Activated CD8-positive, alpha-beta memory T cell treated with anti-CD3 and anti-CD28 coated beads, Interleukin-2, amount 10 ng/mL, durations not matched to agents 7 days and 5 days (primary cell): ENCODE data around the gene LRMDA. TPM values are rescaled to one million over a fixed set of nuclear protein-coding genes. Genes with fewer than 3 reads are reported as not detected.

Experiments
- ATAC-seq: fragments of 150-1000 bp; cut with Tn5 transposase; one replicate; pipeline ENCODE4 v1.10.0; 2021; ENCODE audit warnings: moderate library complexity
- CTCF ChIA-PET: fragments of 350-600 bp; sonication (Branson Sonifier 250); formaldehyde crosslinking; loops from one replicate; lab custom pipeline; 2021; ENCODE audit warnings: antibody characterized with exemption; lab: Charles Lee
- DNase-seq: peaks from one replicate; pipeline ENCODE4 v3.0.0-alpha.2; 2020
- H3K27ac Mint-ChIP-seq: one replicate; pipeline ENCODE4 v1.8.0; 2021; ENCODE audit warnings: mild to moderate bottlenecking, mixed read lengths
- H3K27me3 Mint-ChIP-seq: one replicate; pipeline ENCODE4 v1.8.0; 2021; ENCODE audit warnings: mixed read lengths
- H3K36me3 Mint-ChIP-seq: one replicate; pipeline ENCODE4 v1.8.0; 2021; ENCODE audit warnings: mild to moderate bottlenecking, mixed read lengths
- H3K4me1 Mint-ChIP-seq: one replicate; pipeline ENCODE4 v1.8.0; 2021; ENCODE audit warnings: mixed read lengths
- H3K4me3 Mint-ChIP-seq: one replicate; pipeline ENCODE4 v1.8.0; 2021; ENCODE audit warnings: mild to moderate bottlenecking, moderate library complexity, mixed read lengths
- H3K9me3 Mint-ChIP-seq: one replicate; pipeline ENCODE4 v1.8.0; 2022; ENCODE audit warnings: low read depth, mixed read lengths
- total RNA-seq, 2 experiments: library from RNA; stranded (reverse); gene quantifications; one replicate each; pipeline ENCODE4 v1.2.3, GENCODE V29; 2021

The LRMDA gene
- total RNA-seq, 2 experiments from 2014 or later = not detected

DNA sequence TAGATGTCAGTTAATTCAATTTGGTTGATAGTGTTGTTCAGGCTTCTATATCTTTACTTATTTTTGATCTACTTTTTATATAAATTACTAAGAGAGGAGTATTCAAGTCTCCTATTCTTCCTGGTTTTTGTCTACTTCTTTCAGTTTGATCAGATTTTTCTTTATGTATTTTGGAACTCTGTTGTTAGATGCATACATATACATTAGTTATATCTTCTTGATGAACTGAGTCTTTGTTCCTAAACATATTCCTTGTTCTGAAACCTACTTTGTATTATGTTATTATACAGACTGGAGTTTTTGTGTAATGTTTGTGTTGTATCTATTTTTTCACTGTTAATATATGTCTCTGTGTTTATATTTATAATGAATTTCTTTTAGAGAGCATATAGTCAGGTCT, 118.8 kb downstream of the LRMDA start:
- no peaks in the 10 kb centered on the region for H3K36me3 Mint-ChIP-seq
- no peaks in the 10 kb centered on the region for H3K4me1 Mint-ChIP-seq
- CTCF ChIA-PET = no interaction called here
- no peak overlapping the region for H3K4me3 Mint-ChIP-seq
- peaks cover 2% of the 10 kb centered on the region for H3K9me3 Mint-ChIP-seq
- H3K27me3 Mint-ChIP-seq = no peaks in the 10 kb centered on the region
- DNase-seq = no peak
- no peak overlapping the region for H3K27ac Mint-ChIP-seq
- ATAC-seq = no peak

DNA sequence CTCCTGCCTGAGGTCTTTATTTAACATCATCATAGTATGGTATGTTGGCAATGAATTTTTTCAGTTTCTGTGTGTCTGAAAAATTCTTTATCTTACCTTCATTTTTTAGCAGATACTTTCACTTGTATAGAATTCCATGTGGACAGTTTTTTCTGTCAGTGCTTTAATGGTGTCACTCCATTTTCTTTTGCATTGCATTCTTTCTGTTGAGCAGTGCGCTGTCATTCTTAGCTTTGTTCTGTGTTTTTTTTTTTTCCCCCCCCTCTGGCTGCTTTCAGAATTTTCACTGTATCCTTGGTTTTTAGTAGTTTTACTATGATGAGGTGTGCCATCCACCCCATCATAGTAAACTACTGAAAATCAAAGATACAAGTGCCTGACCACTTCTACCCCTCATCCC, 120.7 kb downstream of the LRMDA start:
- Mint-ChIP-seq H3K9me3 (peaks cover 2% of the 10 kb centered on the region), H3K27me3 (no peaks in the 10 kb centered on the region), H3K4me3 (no peak overlapping the region), H3K4me1 (no peaks in the 10 kb centered on the region), H3K36me3 (no peaks in the 10 kb centered on the region), H3K27ac (no peak overlapping the region)
- ATAC-seq (no peak), DNase-seq (no peak)
- CTCF ChIA-PET = no interaction called here

DNA sequence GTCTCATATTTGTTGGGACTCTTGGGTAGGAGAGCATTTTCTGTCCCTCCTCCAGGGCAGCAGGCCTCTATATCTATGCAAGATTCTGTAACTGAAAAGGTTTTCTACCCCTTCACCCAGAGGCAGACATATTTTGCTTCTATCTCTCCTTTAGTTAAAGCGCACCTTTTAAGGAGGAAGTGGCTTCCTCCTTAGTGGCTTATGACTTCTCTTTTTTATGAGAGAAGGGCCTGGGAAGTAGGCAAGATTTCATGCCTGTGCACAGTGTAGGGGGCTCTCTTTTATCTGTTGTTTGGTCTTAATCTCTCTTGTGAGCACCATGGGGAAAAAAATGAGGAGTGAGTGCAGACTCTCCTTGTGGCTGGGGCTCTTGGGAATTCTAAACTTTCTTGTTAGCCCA, 122.1 kb downstream of the LRMDA start:
- Mint-ChIP-seq H3K4me1 (no peaks in the 10 kb centered on the region), H3K36me3 (no peaks in the 10 kb centered on the region), H3K27me3 (no peaks in the 10 kb centered on the region), H3K9me3 (peaks cover 2% of the 10 kb centered on the region), H3K4me3 (no peak overlapping the region), H3K27ac (no peak overlapping the region)
- DNase-seq = no peak
- no peak for ATAC-seq
- CTCF ChIA-PET = no interaction called here

DNA sequence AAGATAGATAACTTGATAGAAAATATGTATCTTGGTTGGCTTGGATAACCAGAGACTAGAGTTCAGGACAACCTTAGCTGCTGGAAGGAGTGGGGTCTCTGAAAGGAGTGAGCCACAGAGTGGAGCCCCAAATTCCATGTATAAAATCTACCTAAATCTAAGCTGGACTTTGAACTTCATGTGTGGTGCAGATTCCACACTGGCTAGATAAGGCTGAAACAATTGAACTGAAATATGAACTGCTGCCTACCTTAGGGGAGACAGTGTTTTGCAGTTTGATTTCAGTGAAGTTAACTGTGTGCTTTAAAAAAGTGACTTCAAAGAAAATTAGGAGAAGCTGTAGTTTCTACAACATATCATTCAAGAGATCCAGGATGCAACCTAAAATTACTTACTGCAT, 123.9 kb downstream of the LRMDA start:
- Mint-ChIP-seq H3K9me3 (peaks cover 2% of the 10 kb centered on the region), H3K27ac (no peak overlapping the region), H3K27me3 (no peaks in the 10 kb centered on the region), H3K4me1 (no peaks in the 10 kb centered on the region), H3K4me3 (no peak overlapping the region), H3K36me3 (no peaks in the 10 kb centered on the region)
- ATAC-seq (no peak), DNase-seq (no peak)
- CTCF ChIA-PET = no interaction called here

DNA sequence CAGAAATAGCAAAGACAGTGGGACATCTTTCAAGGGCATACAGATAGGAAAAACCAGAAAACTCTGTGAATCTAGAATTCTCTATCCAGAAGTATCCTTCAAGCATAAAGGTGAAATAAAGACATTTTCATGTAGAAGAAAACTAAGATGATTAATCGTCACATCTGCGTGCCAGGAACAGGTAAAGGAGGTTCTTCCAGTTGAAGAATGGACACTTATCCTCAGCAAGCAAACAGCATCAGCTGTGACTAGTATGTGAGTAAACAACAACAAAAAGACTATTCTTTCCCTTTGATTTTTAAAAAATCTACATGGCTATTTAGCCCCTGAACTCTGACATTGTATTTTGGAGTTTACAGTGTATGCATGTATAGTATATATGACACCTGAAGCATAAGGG, 124.9 kb downstream of the LRMDA start:
- no peaks in the 10 kb centered on the region for H3K27me3 Mint-ChIP-seq
- H3K4me3 Mint-ChIP-seq = no peak overlapping the region
- peaks cover 2% of the 10 kb centered on the region for H3K9me3 Mint-ChIP-seq
- DNase-seq = no peak
- ATAC-seq = no peak
- no peaks in the 10 kb centered on the region for H3K36me3 Mint-ChIP-seq
- H3K4me1 Mint-ChIP-seq = no peaks in the 10 kb centered on the region
- H3K27ac Mint-ChIP-seq = no peak overlapping the region
- CTCF ChIA-PET = no interaction called here

DNA sequence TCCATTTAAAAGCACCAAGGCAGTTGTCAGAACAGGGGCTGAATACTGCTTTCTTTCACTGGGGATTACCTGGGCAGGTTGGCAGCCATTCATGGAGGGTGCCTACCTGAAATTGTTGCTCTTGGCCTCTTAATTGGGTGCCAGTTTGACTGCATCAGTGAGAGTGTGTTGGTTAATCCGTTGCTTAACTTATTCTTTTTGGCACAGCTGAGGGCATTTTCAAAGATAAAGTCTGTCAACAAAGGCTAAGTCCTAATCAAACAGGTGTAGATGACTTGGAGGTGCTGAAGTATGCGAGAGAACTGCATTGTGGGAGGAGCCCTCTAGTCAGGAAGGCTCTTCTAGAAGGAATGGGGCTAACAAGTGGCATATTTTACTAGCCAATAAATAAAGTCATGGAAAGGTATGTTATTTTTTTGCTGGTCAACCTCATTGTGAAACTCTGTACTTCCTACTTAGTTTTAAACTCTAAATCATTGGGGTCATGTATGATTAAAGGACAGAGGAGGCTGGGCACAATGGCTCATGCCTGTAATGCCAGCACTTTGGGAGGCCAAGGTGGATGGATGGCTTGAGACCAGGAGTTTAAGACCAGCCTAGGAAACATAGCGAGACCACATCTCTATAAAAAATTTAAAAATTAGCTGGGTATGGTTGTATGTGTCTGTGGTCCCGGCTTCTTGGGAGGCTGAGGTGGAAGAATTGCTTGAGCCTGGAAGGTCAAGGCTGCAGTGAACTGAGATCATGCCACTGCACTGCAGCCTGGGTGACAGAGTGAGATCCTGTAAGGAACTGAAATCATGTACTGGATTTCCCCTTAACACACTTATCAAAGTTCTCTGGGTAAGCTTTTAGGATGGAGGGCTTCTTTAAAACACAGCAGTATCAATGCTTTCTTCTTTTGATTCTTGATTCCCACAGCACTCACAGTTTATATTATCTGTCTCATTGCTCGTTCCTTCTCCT, 134.1 kb downstream of the LRMDA start:
- H3K9me3 Mint-ChIP-seq = no peaks in the 10 kb centered on the region
- ATAC-seq (no peak), DNase-seq (no peak)
- H3K4me1 Mint-ChIP-seq = no peaks in the 10 kb centered on the region
- no peaks in the 10 kb centered on the region for H3K36me3 Mint-ChIP-seq
- no peak overlapping the region for H3K4me3 Mint-ChIP-seq
- no peak overlapping the region for H3K27ac Mint-ChIP-seq
- no peaks in the 10 kb centered on the region for H3K27me3 Mint-ChIP-seq
- CTCF ChIA-PET = no interaction called here

DNA sequence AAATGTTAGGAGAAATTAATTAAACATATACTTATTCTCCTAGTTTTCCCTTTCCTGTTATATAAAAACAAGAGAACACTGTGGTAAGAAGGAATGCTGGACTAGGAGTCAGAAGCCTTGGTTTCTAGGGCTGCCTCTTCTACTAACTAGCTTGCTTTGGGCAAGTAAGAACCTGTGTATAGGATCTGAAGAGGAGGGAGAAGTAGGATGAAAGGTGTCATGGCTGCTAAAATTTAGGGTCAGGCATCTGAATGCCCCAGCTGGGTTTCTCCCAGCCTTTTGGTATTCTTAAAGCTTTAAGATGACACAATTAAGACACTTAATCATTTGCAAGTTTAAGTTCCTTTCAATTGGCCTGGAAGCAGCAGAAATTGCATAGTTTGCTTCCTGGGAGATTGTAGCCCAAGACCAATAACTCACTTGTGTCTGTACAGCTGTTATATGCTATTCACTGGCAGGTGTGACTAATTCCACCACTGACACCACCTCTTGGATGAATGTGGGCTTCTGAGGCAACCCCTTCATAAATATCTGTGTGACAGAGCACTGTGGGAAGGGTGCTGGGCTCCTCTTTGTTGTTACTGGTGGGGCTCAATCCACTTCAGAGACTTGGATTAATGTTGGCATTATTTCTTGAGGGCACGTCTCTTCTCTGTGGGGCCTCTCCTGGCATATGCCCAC, 137.2 kb downstream of the LRMDA start:
- no peak for ATAC-seq

DNA sequence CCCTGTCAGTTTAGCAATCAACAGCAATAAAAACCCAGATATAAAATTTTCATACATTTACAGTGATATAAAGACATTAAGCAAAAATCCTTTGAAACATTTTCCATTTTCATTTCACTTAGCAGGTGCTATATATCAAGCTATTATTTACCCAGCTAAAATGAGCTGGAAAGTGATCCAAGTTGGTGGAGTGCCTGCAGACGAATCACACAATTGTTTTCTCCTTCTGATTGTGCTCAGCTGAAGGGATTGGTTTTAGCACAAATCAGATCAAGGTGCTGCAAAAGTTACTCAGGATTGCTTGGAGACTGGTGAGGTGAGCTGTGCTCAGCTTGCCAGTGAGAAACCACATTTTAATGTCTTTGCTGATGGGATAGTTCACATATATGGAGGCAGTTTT, 138.1 kb downstream of the LRMDA start:
- Mint-ChIP-seq H3K27ac (no peak overlapping the region), H3K27me3 (no peaks in the 10 kb centered on the region), H3K4me1 (no peaks in the 10 kb centered on the region), H3K9me3 (peaks cover 10% of the 10 kb centered on the region), H3K36me3 (no peaks in the 10 kb centered on the region), H3K4me3 (no peak overlapping the region)
- DNase-seq (no peak), ATAC-seq (no peak)
- CTCF ChIA-PET = no interaction called here

More for the DNA sequence above, 137.2 kb downstream of the LRMDA start:
- Mint-ChIP-seq H3K4me3 (no peak overlapping the region), H3K27ac (no peak overlapping the region), H3K4me1 (no peaks in the 10 kb centered on the region), H3K27me3 (no peaks in the 10 kb centered on the region), H3K9me3 (peaks cover 8% of the 10 kb centered on the region), H3K36me3 (no peaks in the 10 kb centered on the region)
- CTCF ChIA-PET = no interaction called here
- DNase-seq = no peak

DNA sequence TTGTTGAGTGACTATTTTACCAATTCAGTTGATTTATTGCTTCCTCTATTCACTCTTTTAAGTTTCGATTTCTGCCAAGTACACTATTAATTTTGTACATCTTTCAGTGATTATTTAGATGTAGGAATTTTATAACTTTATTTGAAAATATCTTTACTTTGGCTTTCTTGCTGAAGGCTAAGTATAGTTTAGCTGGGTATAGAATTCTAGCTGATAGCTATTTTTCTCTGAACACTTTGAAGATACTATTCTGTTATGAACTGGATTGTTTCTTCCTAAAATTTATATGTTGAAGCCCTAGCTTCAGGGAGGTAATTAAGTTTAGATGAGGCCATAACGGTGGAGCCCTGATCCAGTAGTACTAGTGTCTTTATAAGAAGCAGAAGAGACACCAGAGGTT, 141.1 kb downstream of the LRMDA start:
- Mint-ChIP-seq H3K9me3 (peaks cover 12% of the 10 kb centered on the region), H3K27me3 (no peaks in the 10 kb centered on the region), H3K27ac (no peak overlapping the region), H3K4me1 (no peaks in the 10 kb centered on the region), H3K4me3 (no peak overlapping the region), H3K36me3 (no peaks in the 10 kb centered on the region)
- DNase-seq (no peak), ATAC-seq (no peak)
- CTCF ChIA-PET = no interaction called here

DNA sequence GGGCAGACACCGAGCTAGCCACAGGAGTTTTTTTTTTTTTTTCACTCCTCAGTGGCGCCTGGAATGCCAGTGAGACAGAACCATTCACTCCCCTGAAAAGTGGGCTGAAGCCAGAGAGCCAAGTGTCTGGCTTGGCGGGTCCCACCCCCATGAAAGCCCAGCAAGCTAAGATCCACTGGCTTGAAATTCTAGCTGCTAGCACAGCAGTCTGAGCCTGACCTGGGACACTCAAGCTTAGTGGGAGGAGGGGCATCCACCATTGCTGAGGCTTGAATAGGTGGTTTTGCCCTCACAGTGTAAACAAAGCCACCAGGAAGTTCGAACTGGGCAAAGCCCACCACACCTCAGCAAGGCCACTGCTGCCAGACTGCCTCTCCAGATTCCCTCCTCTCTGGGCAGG, 144.5 kb downstream of the LRMDA start:
- Mint-ChIP-seq H3K4me3 (no peak overlapping the region), H3K36me3 (no peaks in the 10 kb centered on the region), H3K9me3 (peaks cover 12% of the 10 kb centered on the region), H3K27me3 (no peaks in the 10 kb centered on the region), H3K27ac (no peak overlapping the region), H3K4me1 (no peaks in the 10 kb centered on the region)
- CTCF ChIA-PET = no interaction called here
- ATAC-seq (no peak), DNase-seq (no peak)

DNA sequence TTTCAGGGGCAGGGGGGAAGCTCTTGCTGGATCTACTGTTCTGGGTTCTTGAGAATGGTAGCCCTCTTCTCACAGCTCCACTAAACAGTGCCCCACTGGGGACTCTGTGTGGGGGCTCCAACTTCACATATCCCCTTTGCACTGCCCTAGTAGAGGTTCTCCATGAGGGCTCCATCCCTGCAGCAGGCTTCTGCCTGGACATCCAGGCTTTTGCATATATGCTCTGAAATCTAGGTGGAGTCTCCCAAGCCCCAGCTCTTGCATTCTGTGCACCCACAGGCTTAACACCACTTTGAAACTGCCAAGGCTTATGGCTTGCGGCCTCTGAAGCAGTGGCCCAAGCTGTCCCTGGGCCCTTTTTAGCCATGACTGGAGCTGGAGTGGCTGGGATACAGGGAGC, 150.7 kb downstream of the LRMDA start:
- DNase-seq (no peak), ATAC-seq (no peak)
- CTCF ChIA-PET = no interaction called here
- no peak overlapping the region for H3K4me3 Mint-ChIP-seq
- no peaks in the 10 kb centered on the region for H3K4me1 Mint-ChIP-seq
- peaks cover 5% of the 10 kb centered on the region for H3K9me3 Mint-ChIP-seq
- no peaks in the 10 kb centered on the region for H3K36me3 Mint-ChIP-seq
- no peaks in the 10 kb centered on the region for H3K27me3 Mint-ChIP-seq
- H3K27ac Mint-ChIP-seq = no peak overlapping the region

DNA sequence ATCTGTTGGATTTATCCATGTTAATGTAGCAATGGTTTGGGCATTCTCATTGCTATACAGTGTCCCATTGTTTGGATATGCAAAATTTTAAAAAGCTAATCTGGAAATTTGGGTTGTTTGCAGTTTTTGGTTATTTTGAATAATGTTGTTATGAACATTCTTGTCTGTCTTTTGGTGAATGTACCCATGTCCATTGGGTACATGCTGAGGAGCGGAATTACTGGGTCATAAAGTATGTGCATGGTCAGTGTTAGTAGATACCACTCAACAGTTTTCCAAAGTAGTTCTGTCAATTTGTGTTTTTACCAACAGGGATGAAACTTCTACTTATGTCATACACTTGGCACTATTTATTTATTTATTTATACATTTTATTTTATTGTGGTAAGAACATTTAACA, 153.9 kb downstream of the LRMDA start:
- Mint-ChIP-seq H3K9me3 (peaks cover 5% of the 10 kb centered on the region), H3K4me1 (no peaks in the 10 kb centered on the region), H3K27me3 (no peaks in the 10 kb centered on the region), H3K27ac (no peak overlapping the region), H3K36me3 (no peaks in the 10 kb centered on the region), H3K4me3 (no peak overlapping the region)
- DNase-seq (no peak), ATAC-seq (no peak)
- CTCF ChIA-PET = no interaction called here

DNA sequence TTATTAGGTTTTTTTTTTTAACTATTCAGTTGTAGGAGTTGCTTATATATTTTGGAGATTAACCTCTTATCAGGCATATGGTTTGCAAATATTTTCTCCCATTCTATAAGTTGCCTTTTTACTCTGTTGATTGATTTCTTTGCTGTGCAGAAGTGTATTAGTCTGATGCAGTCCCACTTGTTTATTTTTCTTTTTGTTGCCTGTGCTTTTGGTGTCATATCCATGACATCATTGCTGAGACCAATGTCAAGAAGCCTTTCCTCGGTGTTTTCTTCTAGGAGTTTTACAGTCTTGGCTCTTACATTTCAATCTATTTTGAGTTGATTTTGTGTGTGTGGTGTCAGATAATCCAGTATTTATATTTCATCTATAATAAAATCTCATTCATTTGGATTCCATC, 155.4 kb downstream of the LRMDA start:
- Mint-ChIP-seq H3K9me3 (peaks cover 5% of the 10 kb centered on the region), H3K4me3 (no peak overlapping the region)

DNA sequence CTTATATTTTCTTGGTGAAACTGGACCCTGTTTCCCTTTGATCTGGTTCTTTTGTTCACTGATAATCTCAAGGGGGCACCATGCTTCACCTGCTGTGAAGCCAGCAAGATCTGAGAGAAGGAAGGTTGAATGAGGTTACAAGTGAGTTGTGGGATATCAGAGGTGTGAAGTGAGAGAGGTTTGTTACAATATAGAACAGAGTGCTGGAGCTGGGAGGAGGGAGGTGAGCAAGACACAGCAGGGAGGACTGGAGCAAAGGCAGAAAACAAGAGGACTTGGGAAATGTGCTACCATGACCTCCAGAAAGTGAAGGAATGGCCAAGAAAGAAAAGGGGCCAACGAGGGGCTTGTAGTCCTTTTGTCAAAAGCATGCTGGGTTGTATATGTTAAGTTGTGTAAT, 156.6 kb downstream of the LRMDA start:
- Mint-ChIP-seq H3K4me1 (no peaks in the 10 kb centered on the region), H3K27ac (no peak overlapping the region), H3K4me3 (no peak overlapping the region), H3K36me3 (no peaks in the 10 kb centered on the region), H3K27me3 (no peaks in the 10 kb centered on the region), H3K9me3 (peaks cover under 1% of the 10 kb centered on the region)
- CTCF ChIA-PET = no interaction called here
- DNase-seq = no peak
- ATAC-seq = no peak

More for the DNA sequence above, 155.4 kb downstream of the LRMDA start:
- ATAC-seq (no peak), DNase-seq (no peak)
- Mint-ChIP-seq H3K27ac (no peak overlapping the region), H3K27me3 (no peaks in the 10 kb centered on the region), H3K36me3 (no peaks in the 10 kb centered on the region), H3K4me1 (no peaks in the 10 kb centered on the region)
- CTCF ChIA-PET = no interaction called here
